CD4-positive, alpha-beta T cell treated with Interleukin-15 for 4 hours (primary cell): ENCODE data around the gene FXYD3.
"Not testable (repeated sequence)": the region's sequence is repeated elsewhere in the genome, so short reads cannot be mapped to it uniquely, and the experiment has no call there.

Experiments used
- DNase-seq: peaks from one replicate; pipeline ENCODE4 v3.0.0-alpha.2; 2020; ENCODE audit warnings: low spot score

FXYD3 gene

GRCh38 chr19:35086455-35086854, 29.2 kb upstream of the FXYD3 start:
- DNase-seq, result no peak

DNA sequence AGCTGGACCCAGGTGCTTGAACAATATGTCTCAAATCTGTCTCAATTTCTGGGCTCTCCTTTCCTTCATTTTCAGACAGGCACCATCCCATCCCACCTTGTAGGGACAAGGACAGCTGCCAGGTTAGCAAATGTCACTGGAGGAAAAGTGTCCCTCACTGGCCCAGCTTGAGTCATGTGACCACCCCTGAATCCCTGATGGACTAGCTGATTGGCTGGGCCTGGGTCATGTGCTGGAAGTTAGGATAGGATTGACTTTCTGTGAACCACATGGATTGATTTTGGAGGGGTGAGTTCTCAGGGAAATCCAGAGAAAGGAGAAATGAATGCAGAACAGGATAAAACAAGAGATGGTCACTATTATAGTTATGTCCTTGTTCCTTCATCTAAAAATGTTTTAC, 28.2 kb upstream of the FXYD3 start:
- no peak for DNase-seq

GRCh38 chr19:35088131-35088913, 27.3 kb upstream of the FXYD3 start:
- DNase-seq, result no peak

DNA sequence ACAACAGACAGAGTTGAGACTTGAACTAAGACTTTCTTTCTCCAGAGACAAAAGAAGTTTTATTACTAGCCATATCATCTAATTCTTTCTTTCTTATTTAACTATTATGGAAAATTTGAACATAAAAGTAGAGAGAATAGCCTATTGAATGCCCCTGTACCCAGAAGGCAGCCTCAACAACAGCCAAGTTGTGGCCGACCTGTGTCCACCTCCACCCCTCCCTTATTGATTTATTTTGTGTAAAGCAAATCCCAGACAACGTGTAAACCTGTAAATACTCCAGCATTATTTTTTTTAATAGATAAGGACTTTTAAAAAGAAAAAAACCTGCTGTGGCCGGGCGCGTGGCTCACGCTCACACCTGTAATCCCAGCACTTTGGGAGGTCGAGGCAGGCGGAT, 26.1 kb upstream of the FXYD3 start:
- DNase-seq, result no peak

- no peak for DNase-seq
Measured at GRCh38 chr19:35090160-35090505, 25.5 kb upstream of the FXYD3 start.

DNA sequence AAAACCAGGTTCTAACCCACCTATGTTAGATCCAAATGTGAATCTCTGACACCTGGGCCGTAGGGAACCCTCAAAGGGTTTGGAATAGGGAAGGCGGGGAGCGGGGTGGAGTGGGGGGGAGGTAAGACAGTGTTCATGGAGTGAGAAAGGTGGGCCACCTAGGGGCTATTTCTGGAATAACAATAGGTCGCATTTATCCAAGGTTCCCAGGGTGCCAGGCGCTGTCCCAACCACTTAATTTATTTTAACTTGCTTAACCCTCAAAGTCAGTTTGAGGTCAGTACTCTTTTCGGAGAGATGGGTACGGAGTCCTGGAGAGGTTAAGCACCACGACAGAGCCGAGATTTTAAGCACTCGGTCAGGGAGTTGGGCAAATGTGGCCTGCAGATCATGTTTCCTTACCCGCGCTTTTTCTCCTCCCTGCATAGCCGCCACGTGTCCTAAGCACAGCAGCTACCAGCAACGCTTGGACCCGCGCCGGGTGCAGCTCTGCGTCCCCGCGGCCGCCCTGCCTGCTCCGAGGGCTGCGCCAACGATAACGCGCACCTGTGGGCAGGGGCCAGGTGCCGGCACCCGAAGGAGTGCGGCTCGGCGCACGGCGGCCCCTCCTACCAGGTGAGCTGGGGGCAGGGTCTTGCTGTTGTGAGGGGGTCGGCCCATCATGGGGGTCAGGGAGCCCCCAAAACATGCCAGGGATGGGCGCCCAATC, 25.0 kb upstream of the FXYD3 start:
- peak; percentile 37 for DNase-seq

GRCh38 chr19:35093430-35093829, 22.2 kb upstream of the FXYD3 start:
- no peak for DNase-seq

DNA sequence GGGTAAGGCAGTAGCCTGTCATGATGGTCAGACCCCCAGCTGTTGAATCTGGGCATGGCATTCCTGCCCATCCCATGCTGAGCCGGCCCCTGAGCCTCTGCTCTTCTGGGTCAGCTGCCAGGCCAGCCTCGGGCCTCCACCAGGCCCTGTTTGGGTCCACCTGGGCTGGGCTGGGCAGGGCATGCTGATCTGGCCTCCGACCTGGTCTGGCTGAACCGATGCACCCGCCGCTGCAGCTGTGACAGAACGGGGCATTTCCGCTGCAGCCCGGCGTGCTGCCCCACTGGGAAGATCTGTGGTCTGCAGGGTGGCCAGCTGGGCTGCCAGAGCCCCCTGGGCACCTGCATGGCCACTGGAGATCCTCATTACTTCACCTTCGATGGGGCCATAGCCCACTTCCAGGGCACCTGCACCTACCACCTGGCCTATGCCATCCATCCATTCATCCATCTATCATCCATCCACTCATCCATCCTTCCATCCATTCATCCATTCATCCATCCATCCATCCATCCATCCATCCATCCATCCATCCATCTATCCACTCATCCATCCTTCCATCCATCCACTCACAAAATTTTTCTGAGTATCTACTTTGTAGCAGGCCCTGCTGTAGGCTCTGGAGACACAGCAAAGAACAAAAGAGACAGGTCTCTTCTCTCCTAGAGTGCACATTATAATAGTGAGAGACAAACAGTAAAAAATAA, 21.5 kb upstream of the FXYD3 start:
- no peak for DNase-seq

DNA sequence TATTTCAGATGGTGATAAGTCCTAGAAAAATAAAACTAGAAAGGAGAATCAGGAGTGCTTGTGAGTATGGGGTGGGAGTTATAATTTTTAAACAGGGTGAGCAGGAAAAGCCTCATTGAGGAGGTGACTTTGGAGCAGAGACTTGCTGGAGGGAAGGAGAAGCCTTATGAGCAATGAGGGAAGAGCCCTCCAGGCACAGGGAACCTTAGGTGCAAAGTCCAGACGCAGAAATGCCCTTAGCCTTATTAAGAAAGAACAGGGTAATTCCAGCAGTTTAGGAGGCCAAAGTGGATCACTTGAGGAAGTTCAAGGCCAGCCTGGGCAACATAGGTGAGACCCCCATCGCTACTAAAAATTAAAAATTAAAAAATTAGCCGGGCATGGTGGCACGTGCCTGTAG, 21.0 kb upstream of the FXYD3 start:
- no peak for DNase-seq

GRCh38 chr19:35095667-35096368, 19.8 kb upstream of the FXYD3 start:
- DNase-seq, result no peak

GRCh38 chr19:35098413-35099049, 17.1 kb upstream of the FXYD3 start:
- DNase-seq, result no peak

- no peak for DNase-seq
Measured at GRCh38 chr19:35099155-35099896, 16.3 kb upstream of the FXYD3 start.

DNA sequence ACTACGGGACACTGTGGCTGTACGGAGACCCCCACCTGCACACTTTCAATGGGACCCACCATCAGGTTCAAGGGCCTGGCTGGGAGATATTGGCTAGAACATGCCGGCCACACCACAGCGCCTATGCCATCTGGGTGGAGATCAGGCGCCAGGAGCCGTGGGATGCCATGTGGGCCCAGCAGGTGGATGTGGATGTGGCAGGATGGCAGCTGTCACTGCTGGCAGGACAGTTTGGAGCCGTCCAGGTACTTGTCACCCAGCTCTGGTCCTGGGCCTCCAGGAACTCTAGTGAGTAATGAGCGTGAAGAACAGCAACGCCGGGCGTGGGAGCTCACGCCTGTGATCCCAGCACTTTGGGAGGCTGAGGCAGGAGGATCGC, 15.7 kb upstream of the FXYD3 start:
- DNase-seq, result no peak

GRCh38 chr19:35100588-35101533, 14.8 kb upstream of the FXYD3 start:
- DNase-seq, result no peak

DNA sequence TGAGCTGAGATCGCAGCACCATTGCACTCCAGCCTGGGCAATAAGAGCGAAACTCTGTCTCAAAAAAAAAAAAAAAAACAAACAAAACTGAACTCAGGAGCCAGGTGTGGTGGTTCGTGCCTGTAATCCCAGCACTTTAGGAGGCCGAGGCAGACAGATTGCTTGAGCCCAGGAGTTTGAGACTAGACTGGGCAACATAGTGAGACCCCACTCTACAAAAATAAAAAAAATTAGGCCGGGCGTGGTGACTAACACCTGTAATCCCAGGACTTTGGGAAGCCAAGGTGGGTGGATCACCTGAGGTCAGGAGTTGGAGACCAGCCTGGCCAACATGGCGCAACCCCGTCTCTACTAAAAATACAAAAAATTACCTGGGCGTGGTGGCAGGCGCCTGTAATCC, 13.7 kb upstream of the FXYD3 start:
- DNase-seq, result not testable (repeated sequence)

DNA sequence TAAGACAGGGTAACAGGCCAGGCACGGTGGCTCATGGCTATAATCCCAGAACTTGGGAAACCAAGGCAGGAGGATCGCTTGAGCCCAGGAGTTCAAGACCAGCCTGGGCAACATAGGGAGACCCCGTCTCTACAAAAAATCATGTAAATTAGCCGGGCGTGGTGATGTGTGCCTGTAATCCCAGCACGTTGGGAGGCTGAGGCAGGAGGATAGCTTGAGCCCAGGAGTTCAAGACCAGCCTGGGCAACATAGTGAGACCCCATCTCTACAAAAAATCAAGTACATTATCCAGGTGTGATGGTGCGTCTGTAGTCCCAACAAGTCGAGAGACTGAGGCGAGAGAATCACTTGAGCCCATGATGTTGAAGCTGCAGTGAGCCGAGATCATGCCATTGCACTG, 12.0 kb upstream of the FXYD3 start:
- DNase-seq, result not testable (repeated sequence)

GRCh38 chr19:35104361-35104760, 11.3 kb upstream of the FXYD3 start:
- DNase-seq, result no peak

- no peak for DNase-seq
Measured at GRCh38 chr19:35105047-35105410, 10.6 kb upstream of the FXYD3 start.

- no peak for DNase-seq
Measured at GRCh38 chr19:35105411-35106290, 10.0 kb upstream of the FXYD3 start.

DNA sequence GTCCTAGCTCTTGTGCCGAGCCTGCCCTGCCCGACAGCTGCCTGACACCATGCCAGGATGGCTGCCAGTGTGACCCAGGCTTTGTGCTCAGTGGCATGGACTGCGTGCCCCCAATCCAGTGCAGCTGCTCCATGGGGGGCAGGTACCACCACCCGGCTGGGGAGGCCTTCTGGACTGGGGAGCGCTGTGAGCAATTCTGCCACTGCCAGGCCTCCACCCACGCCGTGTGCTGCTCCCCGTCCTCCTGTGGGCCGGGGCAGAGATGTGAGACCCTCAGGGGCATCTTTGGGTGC, 9.4 kb upstream of the FXYD3 start:
- DNase-seq, result no peak
